ENCODE data around the gene NUTF2. TPM values are rescaled to one million over a fixed set of nuclear protein-coding genes. Genes with fewer than 3 reads are reported as not detected.

Gene NUTF2
- total RNA-seq, 2 donors from 2014 or later: 201 to 218 TPM

DNA sequence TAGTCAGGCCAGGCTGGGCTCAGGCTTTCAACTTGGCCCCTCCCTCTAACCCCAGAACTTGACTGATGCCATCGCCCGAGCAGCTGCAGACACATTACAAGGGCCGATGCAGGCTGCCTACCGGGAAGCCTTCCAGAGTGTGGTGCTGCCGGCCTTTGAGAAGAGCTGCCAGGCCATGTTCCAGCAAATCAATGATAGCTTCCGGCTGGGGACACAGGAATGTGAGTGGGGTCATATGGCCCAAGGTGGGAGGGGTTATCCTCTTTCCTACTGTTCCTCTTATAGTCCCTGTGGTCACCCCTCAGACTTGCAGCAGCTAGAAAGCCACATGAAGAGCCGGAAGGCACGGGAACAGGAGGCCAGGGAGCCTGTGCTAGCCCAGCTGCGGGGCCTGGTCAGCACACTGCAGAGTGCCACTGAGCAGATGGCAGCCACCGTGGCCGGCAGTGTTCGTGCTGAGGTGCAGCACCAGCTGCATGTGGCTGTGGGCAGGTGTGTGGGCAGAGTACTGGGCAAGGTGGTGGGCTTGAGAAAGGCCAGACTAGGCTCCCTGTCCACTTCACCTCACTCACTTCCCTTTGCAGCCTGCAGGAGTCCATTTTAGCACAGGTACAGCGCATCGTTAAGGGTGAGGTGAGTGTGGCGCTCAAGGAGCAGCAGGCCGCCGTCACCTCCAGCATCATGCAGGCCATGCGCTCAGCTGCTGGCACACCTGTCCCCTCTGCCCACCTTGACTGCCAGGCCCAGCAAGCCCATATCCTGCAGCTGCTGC, 35.8 kb downstream of the NUTF2 start:
- Histone ChIP-seq H3K27me3 (ENCODE audit: control insufficient read depth, insufficient read depth, low read length, poor library complexity, severe bottlenecking) (no peaks in the 10 kb centered on the region), H3K27ac (ENCODE audit: low read depth, low read length) (no peak overlapping the region), H3K9ac (ENCODE audit: extremely low read depth, low read length, poor library complexity, severe bottlenecking) (no peak overlapping the region), H3K4me1 (ENCODE audit: control insufficient read depth, insufficient read depth, low read length) (peaks cover 5% of the 10 kb centered on the region), H3K4me3 (ENCODE audit: low read length) (no peak overlapping the region), H3K36me3 (ENCODE audit: control insufficient read depth, insufficient read depth, low read length) (peaks cover 68% of the 10 kb centered on the region), H3K9me3 (ENCODE audit: control insufficient read depth, low read length) (no peaks in the 10 kb centered on the region)
- H3K4me3 Mint-ChIP-seq: no peak overlapping the region
- 95 to 100% methylated on average over 6 to 18 of the region's 18 CpGs for WGBS, 2 experiments (ENCODE audit: insufficient coverage in 1 of 2, insufficient read length in 1 of 2)
- no peaks in the 10 kb centered on the region for H3K27me3 Mint-ChIP-seq (ENCODE audit: insufficient read depth)
- DNase-seq: no peak
- H3K27ac Mint-ChIP-seq: no peak overlapping the region
- peaks cover 46% of the 10 kb centered on the region for H3K36me3 Mint-ChIP-seq (ENCODE audit: low read depth)
- TF ChIP-seq, protein P1, sequence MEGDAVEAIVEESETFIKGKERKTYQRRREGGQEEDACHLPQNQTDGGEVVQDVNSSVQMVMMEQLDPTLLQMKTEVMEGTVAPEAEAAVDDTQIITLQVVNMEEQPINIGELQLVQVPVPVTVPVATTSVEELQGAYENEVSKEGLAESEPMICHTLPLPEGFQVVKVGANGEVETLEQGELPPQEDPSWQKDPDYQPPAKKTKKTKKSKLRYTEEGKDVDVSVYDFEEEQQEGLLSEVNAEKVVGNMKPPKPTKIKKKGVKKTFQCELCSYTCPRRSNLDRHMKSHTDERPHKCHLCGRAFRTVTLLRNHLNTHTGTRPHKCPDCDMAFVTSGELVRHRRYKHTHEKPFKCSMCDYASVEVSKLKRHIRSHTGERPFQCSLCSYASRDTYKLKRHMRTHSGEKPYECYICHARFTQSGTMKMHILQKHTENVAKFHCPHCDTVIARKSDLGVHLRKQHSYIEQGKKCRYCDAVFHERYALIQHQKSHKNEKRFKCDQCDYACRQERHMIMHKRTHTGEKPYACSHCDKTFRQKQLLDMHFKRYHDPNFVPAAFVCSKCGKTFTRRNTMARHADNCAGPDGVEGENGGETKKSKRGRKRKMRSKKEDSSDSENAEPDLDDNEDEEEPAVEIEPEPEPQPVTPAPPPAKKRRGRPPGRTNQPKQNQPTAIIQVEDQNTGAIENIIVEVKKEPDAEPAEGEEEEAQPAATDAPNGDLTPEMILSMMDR (conservative IDR thresholded peaks at IDR 0.05): no peak
- no peaks in the 10 kb centered on the region for H3K9me3 Mint-ChIP-seq
- peaks cover 13% of the 10 kb centered on the region for H3K4me1 Mint-ChIP-seq

DNA sequence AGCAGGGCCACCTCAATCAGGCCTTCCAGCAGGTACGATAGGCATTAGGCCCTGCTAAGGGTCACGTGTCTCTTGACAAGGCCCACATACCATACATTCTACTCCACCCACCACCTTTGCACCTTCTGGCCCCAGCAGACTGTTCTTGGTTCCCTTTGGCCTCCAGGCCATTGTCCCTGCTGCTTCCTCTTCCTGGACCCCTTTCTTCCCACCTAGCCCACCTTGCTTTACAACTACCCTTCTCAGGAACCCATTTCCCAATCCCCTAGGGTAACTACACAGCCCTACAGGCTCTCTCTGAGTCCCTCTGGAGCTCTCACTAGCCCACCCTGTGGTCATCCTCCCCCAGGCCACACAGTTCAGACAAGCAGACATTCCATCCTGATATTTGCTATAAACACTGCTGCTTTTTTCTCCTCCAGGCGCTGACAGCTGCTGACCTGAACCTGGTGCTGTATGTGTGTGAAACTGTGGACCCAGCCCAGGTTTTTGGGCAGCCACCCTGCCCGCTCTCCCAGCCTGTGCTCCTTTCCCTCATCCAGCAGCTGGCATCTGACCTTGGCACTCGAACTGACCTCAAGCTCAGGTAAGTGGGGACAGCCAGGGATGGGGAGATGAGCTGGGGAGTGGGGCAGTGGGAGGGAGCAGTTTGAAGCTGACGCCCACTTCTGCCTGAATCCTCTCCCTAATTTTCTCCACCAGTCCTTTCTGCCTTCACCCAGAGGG, 36.6 kb downstream of the NUTF2 start:
- no peaks in the 10 kb centered on the region for H3K9me3 ChIP-seq (ENCODE audit: control insufficient read depth, low read length)
- Mint-ChIP-seq H3K9me3 (no peaks in the 10 kb centered on the region), H3K27ac (peak overlapping the region; percentile 30), H3K27me3 (ENCODE audit: insufficient read depth) (no peaks in the 10 kb centered on the region), H3K36me3 (ENCODE audit: low read depth) (peaks cover 41% of the 10 kb centered on the region), H3K4me1 (peaks cover 13% of the 10 kb centered on the region), H3K4me3 (no peak overlapping the region)
- H3K27me3 ChIP-seq (ENCODE audit: control insufficient read depth, insufficient read depth, low read length, poor library complexity, severe bottlenecking): no peaks in the 10 kb centered on the region
- no peak overlapping the region for H3K9ac ChIP-seq (ENCODE audit: extremely low read depth, low read length, poor library complexity, severe bottlenecking)
- peaks cover 61% of the 10 kb centered on the region for H3K36me3 ChIP-seq (ENCODE audit: control insufficient read depth, insufficient read depth, low read length)
- TF ChIP-seq, protein P1 (conservative IDR thresholded peaks at IDR 0.05): no peak
- DNase-seq: no peak
- H3K27ac ChIP-seq (ENCODE audit: low read depth, low read length): no peak overlapping the region
- 76 to 86% methylated on average over 4 to 6 of the region's 6 CpGs for WGBS, 2 experiments (ENCODE audit: insufficient coverage in 1 of 2, insufficient read length in 1 of 2)
- H3K4me3 ChIP-seq (ENCODE audit: low read length): no peak overlapping the region
- H3K4me1 ChIP-seq (ENCODE audit: control insufficient read depth, insufficient read depth, low read length): peaks cover 5% of the 10 kb centered on the region

DNA sequence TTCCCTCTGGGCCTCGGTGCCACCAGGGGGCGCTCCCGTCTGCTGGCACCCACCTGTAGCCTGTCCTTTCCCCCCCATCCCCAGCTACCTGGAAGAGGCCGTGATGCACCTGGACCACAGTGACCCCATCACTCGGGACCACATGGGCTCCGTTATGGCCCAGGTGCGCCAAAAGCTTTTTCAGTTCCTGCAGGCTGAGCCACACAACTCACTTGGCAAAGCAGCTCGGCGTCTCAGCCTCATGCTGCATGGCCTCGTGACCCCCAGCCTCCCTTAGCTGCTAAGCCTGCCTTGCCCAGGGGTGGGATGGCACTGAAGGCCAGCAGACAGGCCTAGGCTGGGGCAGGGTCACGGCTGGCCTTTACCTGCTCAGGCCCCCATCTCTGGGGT, 37.1 kb downstream of the NUTF2 start:
- Histone ChIP-seq H3K27me3 (ENCODE audit: control insufficient read depth, insufficient read depth, low read length, poor library complexity, severe bottlenecking) (no peaks in the 10 kb centered on the region), H3K9me3 (ENCODE audit: control insufficient read depth, low read length) (no peaks in the 10 kb centered on the region), H3K4me3 (ENCODE audit: low read length) (no peak overlapping the region), H3K4me1 (ENCODE audit: control insufficient read depth, insufficient read depth, low read length) (peaks cover 5% of the 10 kb centered on the region), H3K27ac (ENCODE audit: low read depth, low read length) (no peak overlapping the region), H3K9ac (ENCODE audit: extremely low read depth, low read length, poor library complexity, severe bottlenecking) (no peak overlapping the region), H3K36me3 (ENCODE audit: control insufficient read depth, insufficient read depth, low read length) (peaks cover 55% of the 10 kb centered on the region)
- peak overlapping the region; percentile 30 for H3K27ac Mint-ChIP-seq
- DNase-seq: peak; percentile 93
- H3K27me3 Mint-ChIP-seq (ENCODE audit: insufficient read depth): no peaks in the 10 kb centered on the region
- H3K4me1 Mint-ChIP-seq: peaks cover 16% of the 10 kb centered on the region
- no peak overlapping the region for H3K4me3 Mint-ChIP-seq
- no peaks in the 10 kb centered on the region for H3K9me3 Mint-ChIP-seq
- 65 to 76% methylated on average over 5 to 11 of the region's 11 CpGs for WGBS, 2 experiments (ENCODE audit: insufficient coverage in 1 of 2, insufficient read length in 1 of 2)
- peaks cover 38% of the 10 kb centered on the region for H3K36me3 Mint-ChIP-seq (ENCODE audit: low read depth)
- TF ChIP-seq, protein P1 (conservative IDR thresholded peaks at IDR 0.05): peak; percentile 97

Measured in endodermal cell (in vitro differentiated cells).